Astrocyte (in vitro differentiated cells and primary cell): ENCODE data around the gene DUSP21.
"Not testable (repeated sequence)": the region's sequence is repeated elsewhere in the genome, so short reads cannot be mapped to it uniquely, and the experiment has no call there.

Experiments
- EZH2 ChIP-seq: IDR thresholded peaks from 2 replicates; pipeline ENCODE4 v1.6.1; 2012; ENCODE audit warnings: mild to moderate bottlenecking, low read length, inconsistent platforms; ENCODE audit not compliant: insufficient read depth
- TF ChIP-seq, protein P1 (sequence below): IDR thresholded peaks from 2 replicates; pipeline ENCODE4 v1.5.1; 2011; ENCODE audit warnings: low read depth, mild to moderate bottlenecking, inconsistent platforms, low read length, moderate library complexity; ENCODE audit not compliant: insufficient read depth

DNA sequence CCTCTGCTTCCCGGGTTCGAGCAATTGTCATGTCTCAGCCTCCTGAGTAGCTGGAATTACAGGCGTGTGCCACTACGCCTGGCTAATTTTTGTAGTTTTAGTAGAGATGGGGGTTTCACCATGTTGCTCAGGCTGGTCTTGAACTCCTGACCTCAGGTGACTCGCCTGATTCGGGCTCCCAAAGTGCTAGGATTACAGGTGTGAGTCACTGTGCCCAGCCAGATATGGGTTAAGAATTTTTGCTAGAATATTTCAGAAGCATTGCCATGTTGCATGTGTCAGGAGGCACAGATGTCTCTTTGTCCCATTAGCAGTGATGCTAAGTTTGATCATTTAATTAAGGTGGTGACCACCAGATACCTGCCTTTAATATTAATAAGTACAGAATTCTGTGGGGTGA, 7.1 kb downstream of the DUSP21 start:
- TF ChIP-seq, protein P1, sequence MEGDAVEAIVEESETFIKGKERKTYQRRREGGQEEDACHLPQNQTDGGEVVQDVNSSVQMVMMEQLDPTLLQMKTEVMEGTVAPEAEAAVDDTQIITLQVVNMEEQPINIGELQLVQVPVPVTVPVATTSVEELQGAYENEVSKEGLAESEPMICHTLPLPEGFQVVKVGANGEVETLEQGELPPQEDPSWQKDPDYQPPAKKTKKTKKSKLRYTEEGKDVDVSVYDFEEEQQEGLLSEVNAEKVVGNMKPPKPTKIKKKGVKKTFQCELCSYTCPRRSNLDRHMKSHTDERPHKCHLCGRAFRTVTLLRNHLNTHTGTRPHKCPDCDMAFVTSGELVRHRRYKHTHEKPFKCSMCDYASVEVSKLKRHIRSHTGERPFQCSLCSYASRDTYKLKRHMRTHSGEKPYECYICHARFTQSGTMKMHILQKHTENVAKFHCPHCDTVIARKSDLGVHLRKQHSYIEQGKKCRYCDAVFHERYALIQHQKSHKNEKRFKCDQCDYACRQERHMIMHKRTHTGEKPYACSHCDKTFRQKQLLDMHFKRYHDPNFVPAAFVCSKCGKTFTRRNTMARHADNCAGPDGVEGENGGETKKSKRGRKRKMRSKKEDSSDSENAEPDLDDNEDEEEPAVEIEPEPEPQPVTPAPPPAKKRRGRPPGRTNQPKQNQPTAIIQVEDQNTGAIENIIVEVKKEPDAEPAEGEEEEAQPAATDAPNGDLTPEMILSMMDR, result not testable (repeated sequence)
- TF ChIP-seq EZH2, result not testable (repeated sequence)
